K562 (cell line): ENCODE results near the gene ENSA. TPM values are rescaled to one million over a fixed set of nuclear protein-coding genes. Genes with fewer than 3 reads are reported as not detected.

Source experiments
- GATAD2B ChIP-seq: fragments of 450-650 bp; IDR thresholded peaks from 2 replicates; pipeline ENCODE4 v1.6.1; 2017; ENCODE audit warnings: mild to moderate bottlenecking, borderline replicate concordance
- HMG20A ChIP-seq: fragments of 450-650 bp; formaldehyde crosslinking; conservative IDR thresholded peaks from 2 replicates; pipeline ENCODE4 v1.4.0; 2020; ENCODE audit warnings: mild to moderate bottlenecking, mixed read lengths
- HMGN3 ChIP-seq: IDR thresholded peaks from 2 replicates; pipeline ENCODE4 v1.6.1; 2011; ENCODE audit warnings: borderline replicate concordance, low read depth, mild to moderate bottlenecking, mixed read lengths, low read length; ENCODE audit not compliant: insufficient read length; ENCODE audit errors: extremely low read depth
- HNRNPK ChIP-seq: fragments of 200-400 bp; formaldehyde crosslinking; IDR thresholded peaks from one replicate; pipeline ENCODE4 v1.6.1; 2018; ENCODE audit warnings: mild to moderate bottlenecking, low read depth, low read length; ENCODE audit not compliant: poor library complexity, severe bottlenecking
- L3MBTL2 ChIP-seq: fragments of 450-650 bp; IDR thresholded peaks from 2 replicates; pipeline ENCODE4 v1.6.1; 2016; ENCODE audit warnings: mild to moderate bottlenecking, moderate library complexity
- PRMT5 ChIP-seq: sonication (generic); formaldehyde crosslinking; IDR thresholded peaks from 2 replicates; pipeline ENCODE4 v1.5.0; 2020; ENCODE audit warnings: missing genetic modification reagents
- RBM39 ChIP-seq: fragments of 200-400 bp; formaldehyde crosslinking; optimal IDR thresholded peaks from 2 replicates; pipeline ENCODE3; 2018; ENCODE audit warnings: low read depth, low read length
- RFX5 ChIP-seq: IDR thresholded peaks from 2 replicates; pipeline ENCODE4 v1.6.1; 2011; ENCODE audit warnings: low read depth, mild to moderate bottlenecking, improper control_type of control experiment, low read length
- TGIF2 ChIP-seq: sonication (generic); formaldehyde crosslinking; IDR thresholded peaks from 2 replicates; pipeline ENCODE4 v1.8.1; 2022; ENCODE audit warnings: mild to moderate bottlenecking, missing genetic modification reagents, moderate library complexity
- YY1 ChIP-seq, 3 experiments: IDR thresholded peaks; 2 replicates each; pipeline ENCODE4 v1.6.1; 2011; ENCODE audit warnings: low read length in 2 of 3, mild to moderate bottlenecking in 2 of 3, moderate library complexity in 2 of 3, borderline replicate concordance in 1 of 3, control low read depth in 1 of 3, low read depth in 1 of 3; ENCODE audit not compliant: insufficient read depth in 3 of 3, insufficient replicate concordance in 2 of 3, control insufficient read depth in 1 of 3, insufficient read length in 1 of 3; ENCODE audit errors: extremely low read depth in 1 of 3
- polyA plus RNA-seq, 8 experiments: library from polyadenylated mRNA; depleted of rRNA in 4 of 8; stranded (reverse) in 5 of 8; unstranded in 3 of 8; fragments of >200 nt; fragmentation: Nextera tagmentation in 2 of 8; fragmentation: Illumina TruSeq in 1 of 8; extraction: Ambion mirVana in 2 of 8; extraction: Trizol in 1 of 8; gene quantifications; 2 replicates each; pipeline versions ENCODE4 v1.2.1 to v1.2.3, GENCODE V29; 2011 to 2014; ENCODE audit warnings: inconsistent platforms in 1 of 8, missing spikeins in 1 of 8
- total RNA-seq, 7 experiments: library from RNA; depleted of rRNA in 6 of 7; stranded (reverse); fragments of >200 nt in 6 of 7; fragmentation: Illumina TruSeq in 2 of 7; extraction: Trizol in 2 of 7; gene quantifications; 2 replicates each; pipeline versions ENCODE4 v1.2.1 to v1.2.3, GENCODE V29; 2011 to 2021; ENCODE audit warnings: low replicate concordance in 1 of 7
- TF ChIP-seq, protein P1 (sequence below): fragments of 250-450 bp; sonication (Bioruptor Pico); IDR thresholded peaks from 2 replicates; pipeline ENCODE4 v1.4.0; 2020; ENCODE audit warnings: mild to moderate bottlenecking
- TF ChIP-seq, protein P2 (sequence below), 2 experiments: fragments of 150-350 bp in 1 of 2; IDR thresholded peaks; 2 replicates each; pipeline ENCODE4 v1.6.1; 2012 to 2016; ENCODE audit warnings: low read depth in 2 of 2, low read length in 2 of 2, mild to moderate bottlenecking in 1 of 2, moderate library complexity in 1 of 2
- TF ChIP-seq, protein P3 (sequence below): sonication (generic); formaldehyde crosslinking; IDR thresholded peaks from 2 replicates; pipeline ENCODE4 v1.8.1; 2023; ENCODE audit warnings: missing genetic modification reagents, mild to moderate bottlenecking, borderline replicate concordance
- TF ChIP-seq, protein P4 (sequence below): fragments of 250-450 bp; sonication (Bioruptor Pico); IDR thresholded peaks from 2 replicates; pipeline ENCODE4 v1.8.0; 2021; ENCODE audit warnings: borderline replicate concordance, mild to moderate bottlenecking, moderate library complexity; ENCODE audit not compliant: poor library complexity, severe bottlenecking

Gene ENSA
- total and polyA plus RNA-seq, 9 of the 15 experiments (the other 6 are each of a cell fraction or from before 2014, with no cell fraction given) = 68.1 to 605 (median 188) TPM

GRCh38 chr1:150579110-150579944, 50.1 kb downstream of the ENSA start, which contains the start of gene MCL1 (continued):
- TF ChIP-seq YY1 (IDR thresholded peaks at IDR 0.05; ENCODE audit: borderline replicate concordance in 1 of 3, control insufficient read depth in 1 of 3, extremely low read depth in 1 of 3, insufficient read depth in 3 of 3, insufficient read length in 1 of 3, insufficient replicate concordance in 2 of 3, low read depth in 1 of 3, low read length in 2 of 3) (peak; percentile 17 to 43 (median 40)), L3MBTL2 (no peak), RBM39 (no peak), TGIF2 (CRISPR knock-in tag) (peak; percentile 92), HNRNPK (no peak), HMGN3 (peak; percentile 67), PRMT5 (CRISPR knock-in tag) (no peak), RFX5 (no peak), HMG20A (CRISPR knock-in tag) (no peak), GATAD2B (peak; percentile 67)
- TF ChIP-seq, protein P1, sequence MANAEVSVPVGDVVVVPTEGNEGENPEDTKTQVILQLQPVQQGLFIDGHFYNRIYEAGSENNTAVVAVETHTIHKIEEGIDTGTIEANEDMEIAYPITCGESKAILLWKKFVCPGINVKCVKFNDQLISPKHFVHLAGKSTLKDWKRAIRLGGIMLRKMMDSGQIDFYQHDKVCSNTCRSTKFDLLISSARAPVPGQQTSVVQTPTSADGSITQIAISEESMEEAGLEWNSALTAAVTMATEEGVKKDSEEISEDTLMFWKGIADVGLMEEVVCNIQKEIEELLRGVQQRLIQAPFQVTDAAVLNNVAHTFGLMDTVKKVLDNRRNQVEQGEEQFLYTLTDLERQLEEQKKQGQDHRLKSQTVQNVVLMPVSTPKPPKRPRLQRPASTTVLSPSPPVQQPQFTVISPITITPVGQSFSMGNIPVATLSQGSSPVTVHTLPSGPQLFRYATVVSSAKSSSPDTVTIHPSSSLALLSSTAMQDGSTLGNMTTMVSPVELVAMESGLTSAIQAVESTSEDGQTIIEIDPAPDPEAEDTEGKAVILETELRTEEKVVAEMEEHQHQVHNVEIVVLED (CRISPR knock-in tag) = no peak
- TF ChIP-seq, protein P2, sequence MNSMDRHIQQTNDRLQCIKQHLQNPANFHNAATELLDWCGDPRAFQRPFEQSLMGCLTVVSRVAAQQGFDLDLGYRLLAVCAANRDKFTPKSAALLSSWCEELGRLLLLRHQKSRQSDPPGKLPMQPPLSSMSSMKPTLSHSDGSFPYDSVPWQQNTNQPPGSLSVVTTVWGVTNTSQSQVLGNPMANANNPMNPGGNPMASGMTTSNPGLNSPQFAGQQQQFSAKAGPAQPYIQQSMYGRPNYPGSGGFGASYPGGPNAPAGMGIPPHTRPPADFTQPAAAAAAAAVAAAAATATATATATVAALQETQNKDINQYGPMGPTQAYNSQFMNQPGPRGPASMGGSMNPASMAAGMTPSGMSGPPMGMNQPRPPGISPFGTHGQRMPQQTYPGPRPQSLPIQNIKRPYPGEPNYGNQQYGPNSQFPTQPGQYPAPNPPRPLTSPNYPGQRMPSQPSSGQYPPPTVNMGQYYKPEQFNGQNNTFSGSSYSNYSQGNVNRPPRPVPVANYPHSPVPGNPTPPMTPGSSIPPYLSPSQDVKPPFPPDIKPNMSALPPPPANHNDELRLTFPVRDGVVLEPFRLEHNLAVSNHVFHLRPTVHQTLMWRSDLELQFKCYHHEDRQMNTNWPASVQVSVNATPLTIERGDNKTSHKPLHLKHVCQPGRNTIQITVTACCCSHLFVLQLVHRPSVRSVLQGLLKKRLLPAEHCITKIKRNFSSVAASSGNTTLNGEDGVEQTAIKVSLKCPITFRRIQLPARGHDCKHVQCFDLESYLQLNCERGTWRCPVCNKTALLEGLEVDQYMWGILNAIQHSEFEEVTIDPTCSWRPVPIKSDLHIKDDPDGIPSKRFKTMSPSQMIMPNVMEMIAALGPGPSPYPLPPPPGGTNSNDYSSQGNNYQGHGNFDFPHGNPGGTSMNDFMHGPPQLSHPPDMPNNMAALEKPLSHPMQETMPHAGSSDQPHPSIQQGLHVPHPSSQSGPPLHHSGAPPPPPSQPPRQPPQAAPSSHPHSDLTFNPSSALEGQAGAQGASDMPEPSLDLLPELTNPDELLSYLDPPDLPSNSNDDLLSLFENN (IDR thresholded peaks at IDR 0.05; ENCODE audit: low read depth in 2 of 2, low read length in 2 of 2) = peak in 1 of 2 experiments; percentile 83; a peak in 2 of 4 replicates
- TF ChIP-seq, protein P3, sequence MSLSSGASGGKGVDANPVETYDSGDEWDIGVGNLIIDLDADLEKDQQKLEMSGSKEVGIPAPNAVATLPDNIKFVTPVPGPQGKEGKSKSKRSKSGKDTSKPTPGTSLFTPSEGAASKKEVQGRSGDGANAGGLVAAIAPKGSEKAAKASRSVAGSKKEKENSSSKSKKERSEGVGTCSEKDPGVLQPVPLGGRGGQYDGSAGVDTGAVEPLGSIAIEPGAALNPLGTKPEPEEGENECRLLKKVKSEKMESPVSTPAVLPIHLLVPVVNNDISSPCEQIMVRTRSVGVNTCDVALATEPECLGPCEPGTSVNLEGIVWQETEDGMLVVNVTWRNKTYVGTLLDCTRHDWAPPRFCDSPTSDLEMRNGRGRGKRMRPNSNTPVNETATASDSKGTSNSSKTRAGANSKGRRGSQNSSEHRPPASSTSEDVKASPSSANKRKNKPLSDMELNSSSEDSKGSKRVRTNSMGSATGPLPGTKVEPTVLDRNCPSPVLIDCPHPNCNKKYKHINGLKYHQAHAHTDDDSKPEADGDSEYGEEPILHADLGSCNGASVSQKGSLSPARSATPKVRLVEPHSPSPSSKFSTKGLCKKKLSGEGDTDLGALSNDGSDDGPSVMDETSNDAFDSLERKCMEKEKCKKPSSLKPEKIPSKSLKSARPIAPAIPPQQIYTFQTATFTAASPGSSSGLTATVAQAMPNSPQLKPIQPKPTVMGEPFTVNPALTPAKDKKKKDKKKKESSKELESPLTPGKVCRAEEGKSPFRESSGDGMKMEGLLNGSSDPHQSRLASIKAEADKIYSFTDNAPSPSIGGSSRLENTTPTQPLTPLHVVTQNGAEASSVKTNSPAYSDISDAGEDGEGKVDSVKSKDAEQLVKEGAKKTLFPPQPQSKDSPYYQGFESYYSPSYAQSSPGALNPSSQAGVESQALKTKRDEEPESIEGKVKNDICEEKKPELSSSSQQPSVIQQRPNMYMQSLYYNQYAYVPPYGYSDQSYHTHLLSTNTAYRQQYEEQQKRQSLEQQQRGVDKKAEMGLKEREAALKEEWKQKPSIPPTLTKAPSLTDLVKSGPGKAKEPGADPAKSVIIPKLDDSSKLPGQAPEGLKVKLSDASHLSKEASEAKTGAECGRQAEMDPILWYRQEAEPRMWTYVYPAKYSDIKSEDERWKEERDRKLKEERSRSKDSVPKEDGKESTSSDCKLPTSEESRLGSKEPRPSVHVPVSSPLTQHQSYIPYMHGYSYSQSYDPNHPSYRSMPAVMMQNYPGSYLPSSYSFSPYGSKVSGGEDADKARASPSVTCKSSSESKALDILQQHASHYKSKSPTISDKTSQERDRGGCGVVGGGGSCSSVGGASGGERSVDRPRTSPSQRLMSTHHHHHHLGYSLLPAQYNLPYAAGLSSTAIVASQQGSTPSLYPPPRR (CRISPR knock-in tag) = 0 out of 2 replicates have a peak, but pooled peaks have one; percentile 45
- TF ChIP-seq, protein P4, sequence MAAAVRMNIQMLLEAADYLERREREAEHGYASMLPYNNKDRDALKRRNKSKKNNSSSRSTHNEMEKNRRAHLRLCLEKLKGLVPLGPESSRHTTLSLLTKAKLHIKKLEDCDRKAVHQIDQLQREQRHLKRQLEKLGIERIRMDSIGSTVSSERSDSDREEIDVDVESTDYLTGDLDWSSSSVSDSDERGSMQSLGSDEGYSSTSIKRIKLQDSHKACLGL (CRISPR knock-in tag) = no peak
